H9 (cell line): ENCODE results near the gene AGBL4. TPM values are rescaled to one million over a fixed set of nuclear protein-coding genes. Genes with fewer than 3 reads are reported as not detected.

Source experiments
- DNase-seq: peaks from one replicate; pipeline ENCODE4 v3.0.0-alpha.2; 2017
- H2AFZ ChIP-seq: one replicate; pipeline ENCODE4 v1.6.1; 2013; ENCODE audit warnings: mild to moderate bottlenecking, low read length, control low read depth, moderate library complexity
- H2AK5ac ChIP-seq: 2 replicates; pipeline ENCODE4 v1.6.1; 2013; ENCODE audit warnings: low read length, control low read depth, mixed read lengths; ENCODE audit not compliant: insufficient read length
- H2BK120ac ChIP-seq: one replicate; pipeline ENCODE4 v1.6.1; 2013; ENCODE audit warnings: low read depth, mild to moderate bottlenecking, low read length, control low read depth, inconsistent platforms; ENCODE audit not compliant: poor library complexity, severe bottlenecking
- H2BK12ac ChIP-seq: 2 replicates; pipeline ENCODE4 v1.6.1; 2013; ENCODE audit warnings: low read length, control low read depth, mixed read lengths, low read depth; ENCODE audit not compliant: insufficient read length
- H2BK15ac ChIP-seq: 2 replicates; pipeline ENCODE4 v1.6.1; 2013; ENCODE audit warnings: low read depth, low read length, control low read depth
- H2BK20ac ChIP-seq: one replicate; pipeline ENCODE4 v1.6.1; 2013; ENCODE audit warnings: low read depth, mild to moderate bottlenecking, low read length, control low read depth, inconsistent platforms; ENCODE audit not compliant: poor library complexity, severe bottlenecking
- H2BK5ac ChIP-seq: 2 replicates; pipeline ENCODE4 v1.6.1; 2013; ENCODE audit warnings: low read length, control low read depth, mixed read lengths; ENCODE audit not compliant: insufficient read length
- H3K14ac ChIP-seq: 2 replicates; pipeline ENCODE4 v1.6.1; 2013; ENCODE audit warnings: low read length, control low read depth; ENCODE audit not compliant: insufficient read depth
- H3K18ac ChIP-seq: 2 replicates; pipeline ENCODE4 v1.6.1; 2013; ENCODE audit warnings: low read depth, mild to moderate bottlenecking, mixed read lengths, low read length, control low read depth; ENCODE audit not compliant: insufficient read length
- H3K23ac ChIP-seq: 2 replicates; pipeline ENCODE4 v1.6.1; 2013; ENCODE audit warnings: low read length, control low read depth, mixed read lengths, low read depth; ENCODE audit not compliant: insufficient read length
- H3K23me2 ChIP-seq: 2 replicates; pipeline ENCODE4 v1.6.1; 2013; ENCODE audit warnings: low read depth, mild to moderate bottlenecking, mixed read lengths, low read length, control low read depth; ENCODE audit not compliant: insufficient read length, poor library complexity, severe bottlenecking
- H3K27ac ChIP-seq: 2 replicates; pipeline ENCODE4 v1.5.1; 2013; ENCODE audit warnings: low read length, control low read depth, mixed read lengths, low read depth; ENCODE audit not compliant: insufficient read length
- H3K27me3 ChIP-seq: 2 replicates; pipeline ENCODE4 v1.6.1; 2013; ENCODE audit warnings: low read length, control low read depth, inconsistent platforms; ENCODE audit not compliant: insufficient read depth
- H3K4ac ChIP-seq: 2 replicates; pipeline ENCODE4 v1.6.1; 2013; ENCODE audit warnings: low read depth, mild to moderate bottlenecking, control low read depth, inconsistent platforms, low read length, moderate library complexity
- H3K4me1 ChIP-seq: 2 replicates; pipeline ENCODE4 v1.6.1; 2013; ENCODE audit warnings: low read length, control low read depth, inconsistent platforms; ENCODE audit not compliant: insufficient read depth
- H3K4me2 ChIP-seq: 2 replicates; pipeline ENCODE4 v1.6.1; 2013; ENCODE audit warnings: low read length, control low read depth, mixed read lengths; ENCODE audit not compliant: insufficient read length, insufficient read depth
- H3K56ac ChIP-seq: 2 replicates; pipeline ENCODE4 v1.6.1; 2013; ENCODE audit warnings: low read depth, mild to moderate bottlenecking, mixed read lengths, low read length, control low read depth; ENCODE audit not compliant: insufficient read length
- H3K79me1 ChIP-seq: 2 replicates; pipeline ENCODE4 v1.6.1; 2013; ENCODE audit warnings: low read depth, mild to moderate bottlenecking, moderate library complexity, low read length, control low read depth, inconsistent platforms; ENCODE audit not compliant: insufficient read depth, poor library complexity, severe bottlenecking
- H3K79me2 ChIP-seq: 2 replicates; pipeline ENCODE4 v1.6.1; 2013; ENCODE audit warnings: low read length, control low read depth, inconsistent platforms; ENCODE audit not compliant: insufficient read depth
- H3K9ac ChIP-seq: 2 replicates; pipeline ENCODE4 v1.6.1; 2013; ENCODE audit warnings: low read length, control low read depth, mixed read lengths; ENCODE audit not compliant: insufficient read length; ENCODE audit errors: extremely low read depth
- H3K9me3 ChIP-seq: one replicate; pipeline ENCODE4 v1.6.1; 2013; ENCODE audit warnings: low read depth, low read length, inconsistent platforms; ENCODE audit not compliant: control insufficient read depth
- H3T11ph ChIP-seq: one replicate; pipeline ENCODE4 v1.6.1; 2013; ENCODE audit warnings: mild to moderate bottlenecking, low read length, control low read depth, inconsistent platforms
- H4K20me1 ChIP-seq: one replicate; pipeline ENCODE4 v1.6.1; 2013; ENCODE audit not compliant: control insufficient read depth, insufficient read length, insufficient read depth
- H4K5ac ChIP-seq: 2 replicates; pipeline ENCODE4 v1.6.1; 2013; ENCODE audit warnings: low read depth, mild to moderate bottlenecking, mixed read lengths, low read length, control low read depth; ENCODE audit not compliant: insufficient read length
- H4K8ac ChIP-seq: replicated peaks from 2 replicates; pipeline ENCODE4 v1.6.1; 2013; ENCODE audit warnings: low read length, control low read depth, mixed read lengths, low read depth; ENCODE audit not compliant: insufficient read length
- H4K91ac ChIP-seq: 2 replicates; pipeline ENCODE4 v1.6.1; 2013; ENCODE audit warnings: low read depth, mild to moderate bottlenecking, moderate library complexity, mixed read lengths, low read length, control low read depth; ENCODE audit not compliant: insufficient read length
- H3K27ac Mint-ChIP-seq, 3 experiments: 2 replicates in 2 of 3; 3 replicates in 1 of 3; pipeline ENCODE4 v1.8.0; 2020 to 2021; ENCODE audit warnings: mixed read lengths in 3 of 3, mild to moderate bottlenecking in 1 of 3, moderate library complexity in 1 of 3
- H3K27me3 Mint-ChIP-seq: 2 replicates; pipeline ENCODE4 v1.8.0; 2021; ENCODE audit warnings: low read depth, mild to moderate bottlenecking, moderate library complexity, mixed read lengths
- H3K36me3 Mint-ChIP-seq, 3 experiments: 2 replicates in 2 of 3; 3 replicates in 1 of 3; pipeline ENCODE4 v1.8.0; 2020 to 2021; ENCODE audit warnings: low read depth in 3 of 3, mixed read lengths in 3 of 3; ENCODE audit not compliant: insufficient read depth in 1 of 3
- H3K4me1 Mint-ChIP-seq, 2 experiments: 2 replicates each; pipeline ENCODE4 v1.8.0; 2020; ENCODE audit warnings: mixed read lengths in 2 of 2
- H3K4me3 Mint-ChIP-seq, 2 experiments: 2 replicates in 1 of 2; 3 replicates in 1 of 2; pipeline ENCODE4 v1.8.0; 2020 to 2021; ENCODE audit warnings: mild to moderate bottlenecking in 2 of 2, mixed read lengths in 2 of 2, moderate library complexity in 1 of 2
- H3K9me3 Mint-ChIP-seq, 2 experiments: 2 replicates in 1 of 2; 3 replicates in 1 of 2; pipeline ENCODE4 v1.8.0; 2020; ENCODE audit warnings: mild to moderate bottlenecking in 2 of 2, mixed read lengths in 2 of 2, moderate library complexity in 1 of 2
- WGBS: extraction: QIAGEN DNeasy Blood & Tissue Kit; methylation state at CpG from one replicate; pipeline ENCODE4 v1.1.7; 2013; ENCODE audit warnings: missing lambda C conversion rate, low lambda C conversion rate, mixed read lengths; ENCODE audit not compliant: insufficient read length; ENCODE audit errors: extremely low coverage; 5-methylcytosine and 5-hydroxymethylcytosine counted together
- total RNA-seq: library from RNA; stranded (reverse); gene quantifications from 2 replicates; pipeline ENCODE4 v1.2.1, GENCODE V29; 2021
- TF ChIP-seq, protein P1 (sequence below): fragments of 200-600 bp; sonication (generic); conservative IDR thresholded peaks from 3 replicates; pipeline ENCODE4 v1.8.0; 2021; ENCODE audit warnings: antibody characterized with exemption, mild to moderate bottlenecking

The AGBL4 gene
- total RNA-seq, 1 experiment from 2014 or later = not detected

DNA sequence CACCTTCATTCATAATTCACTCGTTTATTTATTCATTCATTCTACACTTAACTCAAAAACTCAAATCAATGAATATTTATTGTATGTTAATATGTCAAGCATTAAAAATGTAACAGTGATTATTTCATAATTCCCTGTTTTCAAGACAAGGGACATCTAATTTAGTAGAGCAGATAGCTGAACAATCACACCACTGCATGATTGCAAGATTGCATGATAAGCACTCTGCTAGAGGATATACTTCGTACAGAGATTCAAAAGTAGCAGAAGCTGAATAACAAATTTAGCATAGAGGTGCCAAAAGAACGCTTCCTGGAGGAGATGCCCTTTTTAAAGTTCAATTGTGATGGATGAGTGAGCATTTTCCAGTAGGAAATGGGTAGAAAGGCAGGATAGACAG lies 1056.4 kb downstream of the AGBL4 start:
- Histone ChIP-seq H3K14ac (no peak overlapping the region), H3K4me2 (no peak overlapping the region), H3K23me2 (no peaks in the 10 kb centered on the region), H3K56ac (no peak overlapping the region), H3K79me1 (no peaks in the 10 kb centered on the region), H4K91ac (no peak overlapping the region), H2BK5ac (no peak overlapping the region), H3K9me3 (peaks cover 10% of the 10 kb centered on the region), H3K27ac (no peak overlapping the region), H3K4me1 (no peaks in the 10 kb centered on the region), H3T11ph (no peak overlapping the region), H4K20me1 (no peaks in the 10 kb centered on the region), H4K5ac (no peak overlapping the region), H2BK120ac (no peak overlapping the region), H2AK5ac (no peak overlapping the region), H2BK15ac (no peak overlapping the region), H2AFZ (no peak overlapping the region), H3K27me3 (no peaks in the 10 kb centered on the region), H3K18ac (no peak overlapping the region), H2BK20ac (no peak overlapping the region), H4K8ac (no peak overlapping the region), H3K4ac (no peak overlapping the region), H3K23ac (no peak overlapping the region), H3K9ac (no peak overlapping the region), H2BK12ac (no peak overlapping the region), H3K79me2 (no peaks in the 10 kb centered on the region)
- H3K27ac Mint-ChIP-seq = no peak overlapping the region
- H3K27me3 Mint-ChIP-seq = no peaks in the 10 kb centered on the region; the same call in 1 of the 2 replicates
- 89% methylated on average over 1 of the region's 3 CpGs for whole genome bisulfite sequencing
- no peaks in the 10 kb centered on the region for H3K4me1 Mint-ChIP-seq
- H3K4me3 Mint-ChIP-seq = no peak overlapping the region
- H3K36me3 Mint-ChIP-seq = peaks cover 0 to 12% (median 1%) of the 10 kb centered on the region in 3 experiments; a peak in 4 of 7 replicates
- DNase-seq = no peak
- TF ChIP-seq, protein P1, sequence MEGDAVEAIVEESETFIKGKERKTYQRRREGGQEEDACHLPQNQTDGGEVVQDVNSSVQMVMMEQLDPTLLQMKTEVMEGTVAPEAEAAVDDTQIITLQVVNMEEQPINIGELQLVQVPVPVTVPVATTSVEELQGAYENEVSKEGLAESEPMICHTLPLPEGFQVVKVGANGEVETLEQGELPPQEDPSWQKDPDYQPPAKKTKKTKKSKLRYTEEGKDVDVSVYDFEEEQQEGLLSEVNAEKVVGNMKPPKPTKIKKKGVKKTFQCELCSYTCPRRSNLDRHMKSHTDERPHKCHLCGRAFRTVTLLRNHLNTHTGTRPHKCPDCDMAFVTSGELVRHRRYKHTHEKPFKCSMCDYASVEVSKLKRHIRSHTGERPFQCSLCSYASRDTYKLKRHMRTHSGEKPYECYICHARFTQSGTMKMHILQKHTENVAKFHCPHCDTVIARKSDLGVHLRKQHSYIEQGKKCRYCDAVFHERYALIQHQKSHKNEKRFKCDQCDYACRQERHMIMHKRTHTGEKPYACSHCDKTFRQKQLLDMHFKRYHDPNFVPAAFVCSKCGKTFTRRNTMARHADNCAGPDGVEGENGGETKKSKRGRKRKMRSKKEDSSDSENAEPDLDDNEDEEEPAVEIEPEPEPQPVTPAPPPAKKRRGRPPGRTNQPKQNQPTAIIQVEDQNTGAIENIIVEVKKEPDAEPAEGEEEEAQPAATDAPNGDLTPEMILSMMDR = no peak
- H3K9me3 Mint-ChIP-seq = peaks cover 82 to 88% of the 10 kb centered on the region in 2 experiments
